MM.1S (cell line): Measurements from ENCODE around the gene CELF5.

Experiments
- DNase-seq: peaks from one replicate; pipeline ENCODE4 v3.0.0-alpha.2; 2015
- H2AFZ ChIP-seq: fragments of 300-600 bp; sonication (generic); 2 replicates; pipeline ENCODE4 v1.6.0; 2016; ENCODE audit warnings: antibody characterized with exemption, low read length
- H3F3A ChIP-seq: fragments of 300-600 bp; sonication (generic); 2 replicates; pipeline ENCODE4 v1.6.1; 2016; ENCODE audit warnings: mild to moderate bottlenecking, antibody characterized with exemption, low read length, moderate library complexity, mixed read lengths; ENCODE audit not compliant: insufficient read depth
- H3K27ac ChIP-seq: fragments of 300-600 bp; sonication (generic); 2 replicates; pipeline ENCODE4 v1.5.1; 2016; ENCODE audit warnings: mild to moderate bottlenecking, low read length
- H3K27me3 ChIP-seq: fragments of 300-600 bp; sonication (generic); replicated peaks from 2 replicates; pipeline ENCODE4 v1.6.0; 2016; ENCODE audit warnings: low read length; ENCODE audit not compliant: insufficient read depth
- H3K36me3 ChIP-seq: fragments of 300-600 bp; sonication (generic); replicated peaks from 2 replicates; pipeline ENCODE4 v1.6.1; 2016; ENCODE audit warnings: mild to moderate bottlenecking, low read length, mixed read lengths; ENCODE audit not compliant: insufficient read depth
- H3K4me1 ChIP-seq: fragments of 300-600 bp; sonication (generic); 2 replicates; pipeline ENCODE4 v1.6.1; 2016; ENCODE audit warnings: low read length, mixed read lengths
- H3K4me2 ChIP-seq: fragments of 300-600 bp; sonication (generic); 2 replicates; pipeline ENCODE4 v1.6.0; 2016; ENCODE audit warnings: low read depth, low read length
- H3K4me3 ChIP-seq: fragments of 300-600 bp; sonication (generic); 2 replicates; pipeline ENCODE4 v1.5.1; 2016; ENCODE audit warnings: low read length, mixed read lengths
- H3K79me2 ChIP-seq: fragments of 300-600 bp; sonication (generic); 2 replicates; pipeline ENCODE4 v1.6.1; 2016; ENCODE audit warnings: mixed run types, low read length, mixed read lengths
- H3K9ac ChIP-seq: fragments of 300-600 bp; sonication (generic); 2 replicates; pipeline ENCODE4 v1.6.1; 2016; ENCODE audit warnings: low read length, mixed read lengths
- H3K9me2 ChIP-seq: fragments of 300-600 bp; sonication (generic); replicated peaks from 2 replicates; pipeline ENCODE4 v1.6.1; 2016; ENCODE audit warnings: mild to moderate bottlenecking, low read length, mixed read lengths; ENCODE audit not compliant: insufficient read depth
- H3K9me3 ChIP-seq: fragments of 300-600 bp; sonication (generic); replicated peaks from 2 replicates; pipeline ENCODE4 v1.6.1; 2016; ENCODE audit warnings: mild to moderate bottlenecking, low read length, mixed read lengths; ENCODE audit not compliant: insufficient read depth
- H4K20me1 ChIP-seq: fragments of 300-600 bp; sonication (generic); 2 replicates; pipeline ENCODE4 v1.6.1; 2016; ENCODE audit warnings: mild to moderate bottlenecking, low read length, moderate library complexity, mixed read lengths; ENCODE audit not compliant: insufficient read depth
- CTCF ChIP-seq: fragments of 300-600 bp; sonication (generic); IDR thresholded peaks from 2 replicates; pipeline ENCODE4 v1.5.1; 2016; ENCODE audit warnings: antibody characterized with exemption, low read length, mixed read lengths
- EZH2 ChIP-seq: fragments of 300-600 bp; sonication (generic); optimal IDR thresholded peaks from 2 replicates; pipeline ENCODE3; 2017; ENCODE audit warnings: low read depth, mild to moderate bottlenecking, antibody characterized with exemption, low read length, mixed read lengths
- EZH2phosphoT487 ChIP-seq: fragments of 300-600 bp; sonication (generic); IDR thresholded peaks from 2 replicates; pipeline ENCODE4 v1.6.1; 2018; ENCODE audit warnings: antibody characterized with exemption, low read length

CELF5 gene

GRCh38 chr19:3210347-3211017, 14.0 kb upstream of the CELF5 start:
- Histone ChIP-seq H3K9me3 (no peaks in the 10 kb centered on the region), H3F3A (no peaks in the 10 kb centered on the region), H3K9me2 (no peaks in the 10 kb centered on the region), H4K20me1 (no peaks in the 10 kb centered on the region), H3K4me3 (no peak overlapping the region), H3K4me1 (no peaks in the 10 kb centered on the region), H3K27me3 (0 out of 2 replicates have a peak, but pooled peaks cover 3% of the 10 kb centered on the region), H3K36me3 (no peaks in the 10 kb centered on the region), H3K79me2 (no peaks in the 10 kb centered on the region), H3K9ac (no peak overlapping the region), H3K27ac (no peak overlapping the region), H3K4me2 (no peak overlapping the region), H2AFZ (no peak overlapping the region)
- DNase-seq, result peak; percentile 40
- no peak for TF ChIP-seq EZH2
- peak; percentile 77 for TF ChIP-seq CTCF
- TF ChIP-seq EZH2phosphoT487, result no peak

- Histone ChIP-seq H2AFZ (no peak overlapping the region), H4K20me1 (no peaks in the 10 kb centered on the region), H3K36me3 (no peaks in the 10 kb centered on the region), H3K4me3 (no peak overlapping the region), H3K4me2 (no peak overlapping the region), H3K9ac (no peak overlapping the region), H3K79me2 (no peaks in the 10 kb centered on the region), H3K9me2 (no peaks in the 10 kb centered on the region), H3K27me3 (0 out of 2 replicates have a peak, but pooled peaks cover 4% of the 10 kb centered on the region), H3K4me1 (no peaks in the 10 kb centered on the region), H3K27ac (no peak overlapping the region), H3F3A (no peaks in the 10 kb centered on the region), H3K9me3 (no peaks in the 10 kb centered on the region)
- TF ChIP-seq EZH2phosphoT487 (no peak), CTCF (no peak), EZH2 (no peak)
- DNase-seq, result no peak
Observed at GRCh38 chr19:3211191-3211590, 13.3 kb upstream of the CELF5 start.

GRCh38 chr19:3213159-3213558, 11.3 kb upstream of the CELF5 start:
- Histone ChIP-seq H3K4me3 (no peak overlapping the region), H3K4me2 (no peak overlapping the region), H3K4me1 (no peaks in the 10 kb centered on the region), H3F3A (no peaks in the 10 kb centered on the region), H3K9ac (no peak overlapping the region), H4K20me1 (no peaks in the 10 kb centered on the region), H3K9me2 (no peaks in the 10 kb centered on the region), H3K9me3 (no peaks in the 10 kb centered on the region), H3K79me2 (no peaks in the 10 kb centered on the region), H3K27me3 (peaks cover 19% of the 10 kb centered on the region), H3K27ac (no peak overlapping the region), H2AFZ (no peak overlapping the region), H3K36me3 (no peaks in the 10 kb centered on the region)
- DNase-seq, result no peak
- TF ChIP-seq EZH2phosphoT487, result no peak
- no peak for TF ChIP-seq CTCF
- no peak for TF ChIP-seq EZH2
